NCI-H128 (cell line): Measurements from ENCODE around the gene ZSWIM3.
"Not testable (repeated sequence)": the region's sequence is repeated elsewhere in the genome, so short reads cannot be mapped to it uniquely, and the experiment has no call there.

Experiments
- DNase-seq: peaks from one replicate; lab custom pipeline; 2025; ENCODE audit not compliant: unreplicated experiment; lab: John Stamatoyannopoulos, UW

ZSWIM3 gene

DNA sequence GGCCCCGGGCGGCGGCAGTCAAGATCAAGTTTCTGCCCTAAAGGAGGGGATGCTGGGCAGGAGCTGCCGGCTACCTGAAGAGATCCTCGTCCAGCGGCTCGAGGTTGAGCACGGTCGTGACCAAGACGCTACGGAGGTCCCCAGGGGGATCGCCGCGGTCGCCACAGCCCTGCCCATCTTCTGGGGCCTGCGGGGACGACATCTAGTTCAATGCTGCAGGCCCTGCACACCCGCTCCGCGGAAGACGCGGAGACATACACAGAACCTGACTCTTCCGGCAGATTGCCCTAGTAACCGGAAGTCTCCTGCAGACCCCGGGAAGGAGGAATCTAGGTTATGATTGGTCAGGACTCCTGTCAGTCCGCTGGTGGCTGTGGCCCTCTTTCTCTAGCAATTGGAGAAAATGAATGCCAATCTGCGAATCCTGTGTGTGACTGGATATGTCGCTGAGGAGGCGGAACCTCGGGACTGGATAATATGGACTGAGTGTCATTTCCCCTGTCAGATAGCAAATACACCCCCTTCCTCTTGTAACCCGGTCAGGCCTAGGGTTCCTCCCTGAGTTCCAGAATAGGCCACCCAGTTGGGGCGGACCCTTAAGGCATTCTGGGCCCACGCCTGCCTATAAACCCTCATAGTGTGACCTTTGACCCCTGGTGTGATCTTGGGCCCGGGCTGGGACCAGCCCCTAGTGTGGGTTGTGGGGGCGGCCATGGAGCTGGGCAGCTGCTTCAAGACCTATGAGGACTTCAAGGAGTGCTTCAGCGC lies at the start of gene ZSWIM3, which contains the start of gene ACOT8:
Gene ZSWIM3 (plus strand): TSS at position 501 of the 768 bp plus-strand sequence. CDS start 212 bp downstream, at position 713.
Gene ACOT8 (minus strand): TSS at position 279 of the 768 bp plus-strand sequence. CDS start 77 bp downstream, at position 202.
- DNase-seq: peak; percentile 100

GRCh38 chr20:45810191-45810970 lies 47.0 kb upstream of the ZSWIM3 start:
- DNase-seq: no peak

DNA sequence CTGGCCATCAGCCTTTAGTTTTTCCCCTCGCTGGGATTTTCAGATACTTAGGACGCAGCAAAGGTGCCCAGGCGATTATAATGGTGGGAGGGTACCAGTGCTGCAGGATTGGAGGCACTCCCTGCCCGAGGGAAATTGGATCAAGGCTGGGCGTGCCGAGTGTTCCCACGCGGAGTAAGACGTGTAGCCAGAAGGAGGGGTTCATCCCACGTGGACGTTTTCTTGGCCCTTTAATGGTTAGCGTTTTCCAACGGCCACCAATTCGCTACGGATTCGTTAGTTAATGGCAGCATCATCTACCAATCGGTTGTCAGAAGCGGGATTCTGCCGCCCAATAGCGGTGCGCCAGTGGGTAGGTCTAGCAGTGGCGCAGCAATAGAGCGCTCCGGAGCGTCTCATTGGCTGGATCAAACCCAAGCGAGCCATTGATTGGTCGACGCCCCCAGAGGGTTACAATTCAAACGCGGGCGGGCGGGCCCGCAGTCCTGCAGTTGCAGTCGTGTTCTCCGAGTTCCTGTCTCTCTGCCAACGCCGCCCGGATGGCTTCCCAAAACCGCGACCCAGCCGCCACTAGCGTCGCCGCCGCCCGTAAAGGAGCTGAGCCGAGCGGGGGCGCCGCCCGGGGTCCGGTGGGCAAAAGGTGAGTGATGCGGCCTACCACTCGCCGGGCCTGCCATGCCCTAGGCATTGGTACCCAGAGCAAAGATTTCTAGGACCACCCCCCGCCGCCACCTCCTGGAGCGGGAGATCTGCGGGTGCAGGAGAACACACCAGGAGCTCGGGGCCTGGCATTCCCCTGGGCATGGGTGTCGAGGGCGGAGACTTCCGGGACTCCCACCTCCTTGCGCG lies 45.0 kb upstream of the ZSWIM3 start, which contains the start of gene UBE2C:
Gene UBE2C (plus strand): TSS at position 488 of the 849 bp plus-strand sequence. CDS start 52 bp downstream, at position 540.
- peak; percentile 97 for DNase-seq

DNA sequence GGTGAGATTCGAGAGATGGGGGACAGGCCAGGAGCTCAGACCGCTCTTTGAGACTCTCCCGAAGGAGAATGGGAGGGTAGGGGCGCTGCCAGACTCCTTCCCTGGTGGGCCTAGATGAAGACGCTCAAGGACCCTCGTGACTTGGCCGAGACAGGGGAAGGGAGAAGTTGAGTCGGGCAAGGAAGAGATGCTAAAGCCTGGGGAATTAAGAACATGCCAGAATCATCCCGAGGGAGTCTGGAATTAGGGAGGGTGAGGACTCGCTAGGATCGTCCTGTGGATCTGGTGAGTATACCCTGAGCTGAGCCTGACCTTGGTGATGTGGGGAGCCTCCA lies 44.4 kb upstream of the ZSWIM3 start:
- DNase-seq: no peak

- DNase-seq: no peak
These were observed 43.9 kb upstream of the ZSWIM3 start for GRCh38 chr20:45813489-45813888.

DNA sequence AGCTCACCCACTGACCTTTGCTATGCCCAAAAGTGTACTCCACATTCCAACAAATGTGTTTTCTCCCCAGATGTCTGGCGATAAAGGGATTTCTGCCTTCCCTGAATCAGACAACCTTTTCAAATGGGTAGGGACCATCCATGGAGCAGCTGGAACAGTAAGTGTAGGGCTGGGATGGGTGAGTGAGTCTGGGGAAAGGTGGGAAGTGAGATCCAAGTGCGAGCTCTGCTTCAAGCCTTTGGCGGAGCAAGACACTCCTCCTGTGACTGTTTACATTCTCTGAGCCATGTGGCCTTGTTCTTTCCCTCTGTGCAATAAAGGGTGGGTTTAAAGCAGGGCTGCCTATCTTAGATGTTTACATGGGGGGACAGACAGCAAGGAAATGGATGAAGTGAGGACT lies 43.1 kb upstream of the ZSWIM3 start:
- no peak for DNase-seq

DNA sequence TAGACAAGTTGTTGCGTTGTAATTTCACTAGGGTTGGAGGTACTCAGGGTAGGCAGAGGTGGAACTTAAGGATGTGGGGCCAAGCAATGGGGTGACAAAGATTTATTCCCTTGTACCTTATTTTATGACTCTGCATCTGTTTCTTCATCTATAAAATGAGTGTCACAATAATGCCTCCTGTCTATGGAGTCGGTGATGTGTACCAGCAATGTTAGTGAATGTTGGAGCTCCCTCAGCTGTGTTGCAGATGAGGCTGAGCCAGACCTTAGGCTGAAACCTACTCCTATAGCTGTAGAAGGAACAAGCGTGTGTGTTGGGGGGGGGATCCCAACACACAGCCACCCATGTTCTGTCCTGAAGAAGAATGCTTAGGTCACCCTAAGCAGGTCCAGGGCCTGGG lies 40.5 kb upstream of the ZSWIM3 start:
- DNase-seq: no peak

- DNase-seq: no peak
These were observed 39.8 kb upstream of the ZSWIM3 start for GRCh38 chr20:45817376-45818194.

DNA sequence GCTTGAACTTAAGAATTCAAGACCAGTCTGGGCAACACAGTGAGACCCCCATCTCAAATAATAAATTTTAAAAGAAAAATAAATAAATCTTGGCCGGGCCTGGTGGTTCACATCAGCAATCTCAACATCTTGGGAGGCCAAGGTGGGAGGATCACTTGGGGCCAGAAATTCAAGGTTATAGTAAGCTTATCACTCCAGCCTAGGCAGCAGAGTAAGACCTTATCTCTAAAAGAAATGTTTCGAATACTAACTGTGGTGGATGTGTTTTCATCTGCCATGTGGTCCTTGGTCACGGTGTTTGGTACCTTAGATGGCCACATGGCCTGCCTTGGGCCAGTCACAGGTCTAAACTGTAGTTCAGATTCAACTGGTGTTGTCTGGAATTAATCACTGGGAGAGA lies 39.2 kb upstream of the ZSWIM3 start:
- no peak for DNase-seq

DNA sequence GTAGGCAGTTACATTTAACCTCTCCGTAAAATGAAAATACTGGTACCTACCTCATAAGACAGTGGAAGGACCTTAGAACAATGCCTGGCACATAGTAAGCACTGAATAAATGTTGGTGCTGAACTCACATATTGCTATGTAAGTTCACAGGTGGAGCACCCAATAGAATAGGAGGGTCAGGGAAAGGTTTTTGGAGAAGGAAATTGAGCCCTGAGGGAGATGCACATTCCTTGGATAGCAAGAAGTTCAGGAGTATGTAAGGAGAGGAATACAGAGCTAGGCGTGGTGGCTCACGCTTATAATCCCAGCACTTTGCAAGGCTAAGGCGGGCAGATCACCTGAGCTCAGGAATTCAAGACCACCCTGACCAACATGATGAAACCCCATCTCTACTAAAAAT lies 37.9 kb upstream of the ZSWIM3 start:
- DNase-seq: no peak

GRCh38 chr20:45821947-45822346 lies 35.5 kb upstream of the ZSWIM3 start:
- DNase-seq: no peak

DNA sequence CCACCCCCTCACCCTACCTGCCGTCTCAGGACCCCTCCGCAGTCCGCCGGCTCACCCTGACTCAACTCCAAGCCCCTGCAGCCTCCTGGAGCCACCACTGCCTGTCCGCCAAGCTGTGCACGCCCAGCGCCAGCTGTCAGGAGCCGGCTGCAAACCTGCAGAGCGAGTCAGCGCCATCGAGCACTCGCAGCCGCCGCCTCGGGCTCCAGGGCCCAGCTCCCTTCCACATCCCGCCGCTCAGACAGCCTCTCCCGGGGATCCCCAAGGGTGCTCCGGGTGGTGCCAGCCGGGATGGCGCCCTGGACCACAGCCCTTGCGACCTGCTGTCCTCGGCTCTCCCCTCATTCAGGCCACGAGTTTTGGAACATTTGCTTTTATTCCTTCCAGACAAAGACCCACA lies 34.6 kb upstream of the ZSWIM3 start:
- no peak for DNase-seq

DNA sequence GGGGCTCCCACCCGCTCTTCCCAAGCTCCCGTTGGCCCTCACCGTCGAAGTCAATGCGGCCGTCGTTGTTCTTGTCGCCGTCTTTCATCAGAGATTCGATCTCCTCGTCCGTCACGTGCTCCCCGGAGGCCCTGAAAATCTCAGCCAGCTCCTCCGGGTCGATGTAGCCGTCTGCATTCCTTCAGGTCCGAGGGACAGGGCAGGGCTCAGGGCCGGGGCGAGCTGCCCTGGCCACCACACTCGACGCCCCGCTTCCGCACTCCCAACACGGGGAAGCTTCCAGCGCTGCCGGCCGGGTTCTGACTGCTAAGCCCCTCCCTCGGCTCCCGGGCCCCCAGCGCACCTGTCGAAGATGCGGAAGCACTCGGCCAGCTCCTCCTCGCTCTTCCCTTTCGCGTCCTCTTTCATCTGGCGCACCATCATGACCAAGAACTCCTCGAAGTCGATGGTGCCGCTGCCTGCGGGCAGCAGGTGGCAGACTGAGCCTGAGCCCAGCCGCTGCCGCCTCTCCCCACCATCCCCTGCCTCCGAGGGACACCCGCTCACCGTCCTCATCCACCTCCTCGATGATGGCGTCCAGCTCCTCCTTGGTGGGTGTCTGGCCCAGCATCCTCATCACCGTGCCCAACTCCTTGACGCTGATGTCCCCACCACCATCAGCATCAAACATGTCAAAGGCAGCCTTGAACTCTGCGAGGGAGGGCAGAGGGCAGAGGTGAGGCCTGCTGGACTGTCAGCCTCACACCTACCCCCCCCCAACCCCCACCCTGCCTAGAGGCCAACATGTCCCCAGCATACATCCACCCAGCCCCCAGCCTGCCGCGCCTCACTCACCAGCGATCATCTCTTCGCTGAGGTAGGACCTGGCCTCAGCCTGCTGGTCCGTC lies 33.2 kb upstream of the ZSWIM3 start:
- no peak for DNase-seq

- DNase-seq: no peak
These were observed 30.9 kb upstream of the ZSWIM3 start for GRCh38 chr20:45826381-45827019.

DNA sequence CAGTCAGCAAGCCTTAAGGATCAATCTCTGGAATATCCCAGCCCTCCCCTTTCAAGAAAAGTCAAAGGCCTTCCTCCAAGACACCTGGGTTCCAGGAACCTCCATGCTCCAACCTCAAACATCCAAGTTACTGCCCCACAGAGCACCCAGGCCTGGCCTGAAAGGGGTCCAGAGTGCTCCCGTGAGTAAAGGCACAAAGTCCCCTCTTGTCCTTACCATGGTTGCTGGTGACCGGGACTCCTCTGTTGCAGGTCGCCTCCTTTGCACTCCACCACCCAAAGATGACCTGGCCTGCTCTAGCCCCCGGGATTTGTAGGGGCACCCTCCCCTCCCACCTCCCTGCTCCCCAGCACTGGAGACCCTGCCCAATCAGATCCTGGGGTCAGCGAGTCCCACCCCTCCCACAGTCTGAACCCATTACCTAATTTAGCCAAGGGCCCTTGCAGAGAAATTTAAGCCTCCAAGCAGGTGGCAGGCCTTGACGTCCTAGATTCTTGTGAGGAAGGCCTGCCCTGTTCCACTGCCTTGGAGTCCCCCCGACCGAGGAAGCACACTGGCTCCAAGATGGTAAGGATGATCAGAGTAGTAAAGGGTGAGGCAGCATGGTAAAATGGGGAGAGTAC lies 30.3 kb upstream of the ZSWIM3 start, which contains the start of gene TNNC2:
Gene TNNC2 (minus strand): TSS at position 283 of the 623 bp plus-strand sequence. CDS start 64 bp downstream, at position 219.
- DNase-seq: no peak

DNA sequence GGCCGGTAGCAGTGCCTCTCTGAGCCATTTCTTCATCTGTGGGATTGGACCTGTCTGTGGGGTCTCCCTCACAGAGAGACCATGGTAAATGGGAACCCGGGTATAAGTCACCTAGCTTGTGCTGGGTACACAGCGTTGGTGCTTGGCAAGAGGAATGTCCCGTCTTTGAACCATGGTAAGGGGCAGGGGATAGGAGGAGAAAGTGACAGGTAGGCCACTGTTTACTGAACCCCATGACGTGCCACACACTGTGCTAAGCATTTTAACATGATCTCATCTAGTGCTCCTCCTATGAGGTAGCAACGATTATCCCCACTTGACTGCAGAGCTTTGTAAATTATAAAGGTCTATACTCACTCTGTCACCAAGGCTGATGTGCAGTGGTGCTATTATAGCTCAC lies 29.7 kb upstream of the ZSWIM3 start:
- no peak for DNase-seq

DNA sequence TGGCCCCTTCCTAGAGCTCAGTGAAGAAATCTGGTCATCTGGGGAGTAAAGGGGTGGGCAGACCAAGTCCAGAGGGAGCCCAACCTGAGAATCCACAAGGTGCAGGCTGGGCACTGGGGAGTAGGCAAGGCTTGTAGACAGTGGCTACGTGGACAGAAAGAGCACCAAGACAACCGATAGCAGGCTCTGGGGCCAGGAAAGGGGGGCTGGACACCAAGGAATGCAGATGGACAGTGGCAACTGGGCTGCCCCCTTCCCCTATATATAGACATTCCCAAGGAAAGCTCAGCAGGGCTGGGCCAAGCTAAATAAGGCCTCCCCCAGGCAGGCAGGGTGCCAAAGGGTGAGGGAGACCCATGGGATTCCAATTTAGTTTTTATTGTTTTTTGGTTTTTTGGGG lies 28.8 kb upstream of the ZSWIM3 start:
- no peak for DNase-seq

DNA sequence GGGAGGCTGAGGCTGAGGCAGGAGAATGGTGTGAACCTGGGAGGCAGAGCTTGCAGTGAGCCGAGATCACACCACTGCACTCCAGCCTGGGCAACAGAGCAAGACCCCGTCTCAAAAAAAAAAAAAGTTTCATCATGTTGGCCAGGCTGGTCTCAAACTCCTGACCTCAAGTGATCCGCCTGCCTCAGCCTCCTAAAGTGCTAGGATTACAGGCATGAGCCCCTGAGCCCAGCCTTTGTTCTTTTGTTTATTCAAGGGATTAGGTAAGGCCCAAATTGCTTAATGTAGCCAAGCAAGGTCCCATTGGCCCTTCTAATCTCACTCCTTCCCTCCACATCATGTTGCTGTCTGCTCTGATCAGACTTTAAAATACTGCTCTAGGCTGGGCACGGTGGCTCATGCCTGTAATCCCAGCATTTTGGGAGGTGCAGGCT lies 27.7 kb upstream of the ZSWIM3 start:
- not testable (repeated sequence) for DNase-seq
